ENCODE measurements around the gene DCANP1.

DCANP1 gene

GRCh38 chr5:135437796-135438560 lies 9.2 kb downstream of the DCANP1 start:
- Histone ChIP-seq H3K36me3 (ENCODE audit: insufficient read depth, low read length) (no peaks in the 10 kb centered on the region), H3K9me3 (ENCODE audit: low read depth, low read length) (no peaks in the 10 kb centered on the region), H3K9ac (ENCODE audit: insufficient read length) (no peak overlapping the region), H3K4me3 (no peak overlapping the region), H3K27ac (no peak overlapping the region)
- no peak for TF ChIP-seq FOXP2 (optimal IDR thresholded peaks at IDR 0.05; ENCODE audit: control extremely low read depth, extremely low read length, insufficient read depth)
- no peak for TF ChIP-seq POLR2AphosphoS5 (IDR thresholded peaks at IDR 0.05; ENCODE audit: borderline replicate concordance, low read depth, low read length)
- TF ChIP-seq EZH2 (IDR thresholded peaks at IDR 0.05): no peak
- DNase-seq (ENCODE audit: low read depth, low spot score): no peak

GRCh38 chr5:135437422-135437795 lies 9.7 kb downstream of the DCANP1 start:
- H3K9me3 ChIP-seq (ENCODE audit: low read depth, low read length): no peaks in the 10 kb centered on the region
- DNase-seq (ENCODE audit: low read depth, low spot score): no peak
- no peak overlapping the region for H3K4me3 ChIP-seq
- no peaks in the 10 kb centered on the region for H3K36me3 ChIP-seq (ENCODE audit: insufficient read depth, low read length)
- no peak overlapping the region for H3K9ac ChIP-seq (ENCODE audit: insufficient read length)
- no peak overlapping the region for H3K27ac ChIP-seq
- TF ChIP-seq POLR2AphosphoS5 (IDR thresholded peaks at IDR 0.05; ENCODE audit: borderline replicate concordance, low read depth, low read length): no peak
- no peak for TF ChIP-seq EZH2 (IDR thresholded peaks at IDR 0.05)
- no peak for TF ChIP-seq FOXP2 (optimal IDR thresholded peaks at IDR 0.05; ENCODE audit: control extremely low read depth, extremely low read length, insufficient read depth)

- Histone ChIP-seq H3K9me3 (ENCODE audit: low read depth, low read length) (no peaks in the 10 kb centered on the region), H3K9ac (ENCODE audit: insufficient read length) (no peak overlapping the region), H3K27ac (no peak overlapping the region), H3K4me3 (no peak overlapping the region), H3K36me3 (ENCODE audit: insufficient read depth, low read length) (no peaks in the 10 kb centered on the region)
- TF ChIP-seq EZH2 (IDR thresholded peaks at IDR 0.05) (no peak), FOXP2 (optimal IDR thresholded peaks at IDR 0.05; ENCODE audit: control extremely low read depth, extremely low read length, insufficient read depth) (no peak), POLR2AphosphoS5 (IDR thresholded peaks at IDR 0.05; ENCODE audit: borderline replicate concordance, low read depth, low read length) (no peak)
- DNase-seq (ENCODE audit: low read depth, low spot score): no peak
Observed at GRCh38 chr5:135436951-135437418, 10.2 kb downstream of the DCANP1 start.

GRCh38 chr5:135435467-135436330 lies 11.4 kb downstream of the DCANP1 start:
- no peaks in the 10 kb centered on the region for H3K36me3 ChIP-seq (ENCODE audit: insufficient read depth, low read length)
- no peak for DNase-seq (ENCODE audit: low read depth, low spot score)
- no peak overlapping the region for H3K27ac ChIP-seq
- no peak overlapping the region for H3K9ac ChIP-seq (ENCODE audit: insufficient read length)
- no peak overlapping the region for H3K4me3 ChIP-seq
- H3K9me3 ChIP-seq (ENCODE audit: low read depth, low read length): no peaks in the 10 kb centered on the region
- TF ChIP-seq POLR2AphosphoS5 (IDR thresholded peaks at IDR 0.05; ENCODE audit: borderline replicate concordance, low read depth, low read length) (no peak), EZH2 (IDR thresholded peaks at IDR 0.05) (no peak), FOXP2 (optimal IDR thresholded peaks at IDR 0.05; ENCODE audit: control extremely low read depth, extremely low read length, insufficient read depth) (no peak)

GRCh38 chr5:135434591-135435466 lies 12.3 kb downstream of the DCANP1 start:
- Histone ChIP-seq H3K4me3 (no peak overlapping the region), H3K9me3 (ENCODE audit: low read depth, low read length) (no peaks in the 10 kb centered on the region), H3K9ac (ENCODE audit: insufficient read length) (no peak overlapping the region), H3K36me3 (ENCODE audit: insufficient read depth, low read length) (no peaks in the 10 kb centered on the region), H3K27ac (no peak overlapping the region)
- TF ChIP-seq FOXP2 (optimal IDR thresholded peaks at IDR 0.05; ENCODE audit: control extremely low read depth, extremely low read length, insufficient read depth) (no peak), EZH2 (IDR thresholded peaks at IDR 0.05) (no peak), POLR2AphosphoS5 (IDR thresholded peaks at IDR 0.05; ENCODE audit: borderline replicate concordance, low read depth, low read length) (no peak)
- no peak for DNase-seq (ENCODE audit: low read depth, low spot score)

- TF ChIP-seq EZH2 (IDR thresholded peaks at IDR 0.05) (no peak), POLR2AphosphoS5 (IDR thresholded peaks at IDR 0.05; ENCODE audit: borderline replicate concordance, low read depth, low read length) (no peak), FOXP2 (optimal IDR thresholded peaks at IDR 0.05; ENCODE audit: control extremely low read depth, extremely low read length, insufficient read depth) (no peak)
- Histone ChIP-seq H3K36me3 (ENCODE audit: insufficient read depth, low read length) (no peaks in the 10 kb centered on the region), H3K9ac (ENCODE audit: insufficient read length) (no peak overlapping the region), H3K27ac (no peak overlapping the region), H3K4me3 (no peak overlapping the region), H3K9me3 (ENCODE audit: low read depth, low read length) (no peaks in the 10 kb centered on the region)
- DNase-seq (ENCODE audit: low read depth, low spot score): no peak
Observed at GRCh38 chr5:135433681-135434426, 13.3 kb downstream of the DCANP1 start.

- no peak for TF ChIP-seq EZH2 (IDR thresholded peaks at IDR 0.05)
- TF ChIP-seq FOXP2 (optimal IDR thresholded peaks at IDR 0.05; ENCODE audit: control extremely low read depth, extremely low read length, insufficient read depth): no peak
- no peak for DNase-seq (ENCODE audit: low read depth, low spot score)
- Histone ChIP-seq H3K36me3 (ENCODE audit: insufficient read depth, low read length) (no peaks in the 10 kb centered on the region), H3K27ac (no peak overlapping the region), H3K4me3 (no peak overlapping the region), H3K9me3 (ENCODE audit: low read depth, low read length) (no peaks in the 10 kb centered on the region), H3K9ac (ENCODE audit: insufficient read length) (no peak overlapping the region)
Observed at GRCh38 chr5:135432113-135432512, 15.0 kb downstream of the DCANP1 start.
